Sigmoid colon (tissue), 7 donors: ENCODE measurements around the gene TXNRD2. TPM values are rescaled to one million over a fixed set of nuclear protein-coding genes. Genes with fewer than 3 reads are reported as not detected.

Source experiments
- DNase-seq: peaks from one replicate; pipeline ENCODE4 v3.0.0-alpha.2; 2019
- H3K27ac ChIP-seq, 4 donors: fragments of 200-600 bp; sonication (generic); one replicate each; pipeline ENCODE4 v1.5.1; 2016 to 2019; ENCODE audit warnings: mild to moderate bottlenecking in 1 of 4
- H3K27me3 ChIP-seq, 3 donors: fragments of 200-600 bp; sonication (generic); one replicate each; pipeline ENCODE4 v1.5.1; 2019; ENCODE audit warnings: mild to moderate bottlenecking in 1 of 3
- H3K36me3 ChIP-seq, 4 donors: fragments of 200-600 bp; sonication (generic); one replicate each; pipeline ENCODE4 v1.5.1; 2016 to 2019
- H3K4me1 ChIP-seq, 4 donors: fragments of 200-600 bp; sonication (generic); one replicate each; pipeline ENCODE4 v1.5.1; 2017 to 2019
- H3K4me3 ChIP-seq, 4 donors: fragments of 200-600 bp; sonication (generic); one replicate each; pipeline ENCODE4 v1.5.1; 2017 to 2019; ENCODE audit warnings: mild to moderate bottlenecking in 2 of 4, moderate library complexity in 1 of 4
- H3K9me3 ChIP-seq, 4 donors: fragments of 200-600 bp in 3 of 4; sonication (generic) in 3 of 4; one replicate each; pipeline versions ENCODE4 v1.5.1 to v1.6.1; 2013 to 2019
- EP300 ChIP-seq, 4 donors: sonication (generic); formaldehyde crosslinking; IDR thresholded peaks; one replicate each; pipeline ENCODE4 v1.6.1; 2017; ENCODE audit warnings: antibody characterized with exemption in 4 of 4
- POLR2A ChIP-seq, 2 donors: fragments of 450-650 bp; IDR thresholded peaks; one replicate each; pipeline ENCODE4 v1.6.1; 2016; ENCODE audit warnings: antibody characterized with exemption in 2 of 2, mild to moderate bottlenecking in 2 of 2, moderate library complexity in 2 of 2
- POLR2AphosphoS5 ChIP-seq, 4 donors: sonication (generic); formaldehyde crosslinking; IDR thresholded peaks; one replicate each; pipeline ENCODE4 v1.6.1; 2017; ENCODE audit warnings: antibody characterized with exemption in 4 of 4
- WGBS, 2 donors: extraction: QIAGEN DNeasy Blood & Tissue Kit; methylation state at CpG; one replicate each; pipeline ENCODE4 v1.1.7; 2013; 5-methylcytosine and 5-hydroxymethylcytosine counted together
- intact Hi-C: fragments of 100-400 bp; cut with DNase I; formaldehyde crosslinking; loops from one replicate; pipeline ENCODE4 v1.15.1; 2023
- polyA plus RNA-seq, 3 donors: library from polyadenylated mRNA; stranded (reverse); fragments of 200-250 nt; gene quantifications; one replicate each; pipeline ENCODE4 v1.2.3, GENCODE V29; 2013
- total RNA-seq, 4 donors: library from RNA; depleted of rRNA; stranded (reverse); fragments of >200 nt; gene quantifications; one replicate each; pipeline ENCODE4 v1.1.0, GENCODE V29; 2016
- TF ChIP-seq, protein P1 (sequence below), 4 experiments: fragments of 450-650 bp in 3 of 4; fragments of 200-600 bp in 1 of 4; IDR thresholded peaks; one replicate each; pipeline ENCODE4 v1.5.1; 2016 to 2019; ENCODE audit warnings: antibody characterized with exemption in 4 of 4, mild to moderate bottlenecking in 3 of 4, moderate library complexity in 2 of 4
- donor health status: healthy with polysubstance abuse.
- donor health status: Bipolar disorder and iron deficiency.
- donor health status: healthy.

TXNRD2 gene
- total and polyA plus RNA-seq, 7 donors = 13.2 to 29.6 (median 18.3) TPM

GRCh38 chr22:19905347-19906276, 36.0 kb downstream of the TXNRD2 start:
- WGBS, 2 donors = 87 to 91% methylated on average over 22 of the region's 22 CpGs
- intact Hi-C loops = no loop called here
- no peak for DNase-seq
- H3K36me3 ChIP-seq = peaks cover 0 to 60% (median 0%) of the 10 kb centered on the region in 4 donors
- TF ChIP-seq EP300 (IDR thresholded peaks at IDR 0.05) (no peak), POLR2A (IDR thresholded peaks at IDR 0.05) (no peak), POLR2AphosphoS5 (IDR thresholded peaks at IDR 0.05) (no peak)
- TF ChIP-seq, protein P1, sequence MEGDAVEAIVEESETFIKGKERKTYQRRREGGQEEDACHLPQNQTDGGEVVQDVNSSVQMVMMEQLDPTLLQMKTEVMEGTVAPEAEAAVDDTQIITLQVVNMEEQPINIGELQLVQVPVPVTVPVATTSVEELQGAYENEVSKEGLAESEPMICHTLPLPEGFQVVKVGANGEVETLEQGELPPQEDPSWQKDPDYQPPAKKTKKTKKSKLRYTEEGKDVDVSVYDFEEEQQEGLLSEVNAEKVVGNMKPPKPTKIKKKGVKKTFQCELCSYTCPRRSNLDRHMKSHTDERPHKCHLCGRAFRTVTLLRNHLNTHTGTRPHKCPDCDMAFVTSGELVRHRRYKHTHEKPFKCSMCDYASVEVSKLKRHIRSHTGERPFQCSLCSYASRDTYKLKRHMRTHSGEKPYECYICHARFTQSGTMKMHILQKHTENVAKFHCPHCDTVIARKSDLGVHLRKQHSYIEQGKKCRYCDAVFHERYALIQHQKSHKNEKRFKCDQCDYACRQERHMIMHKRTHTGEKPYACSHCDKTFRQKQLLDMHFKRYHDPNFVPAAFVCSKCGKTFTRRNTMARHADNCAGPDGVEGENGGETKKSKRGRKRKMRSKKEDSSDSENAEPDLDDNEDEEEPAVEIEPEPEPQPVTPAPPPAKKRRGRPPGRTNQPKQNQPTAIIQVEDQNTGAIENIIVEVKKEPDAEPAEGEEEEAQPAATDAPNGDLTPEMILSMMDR (IDR thresholded peaks at IDR 0.05) = no peak
- H3K9me3 ChIP-seq = no peaks in the 10 kb centered on the region
- no peaks in the 10 kb centered on the region for H3K27me3 ChIP-seq
- no peak overlapping the region for H3K4me3 ChIP-seq
- no peaks in the 10 kb centered on the region for H3K4me1 ChIP-seq
- no peak overlapping the region for H3K27ac ChIP-seq

GRCh38 chr22:19904935-19905334, 36.7 kb downstream of the TXNRD2 start:
- peaks cover 0 to 54% (median 0%) of the 10 kb centered on the region in 4 donors for H3K36me3 ChIP-seq
- no peaks in the 10 kb centered on the region for H3K27me3 ChIP-seq
- intact Hi-C loops = no loop called here
- H3K27ac ChIP-seq = no peak overlapping the region
- 86 to 92% methylated on average over 7 of the region's 7 CpGs for WGBS, 2 donors
- H3K4me1 ChIP-seq = no peaks in the 10 kb centered on the region
- no peak overlapping the region for H3K4me3 ChIP-seq
- H3K9me3 ChIP-seq = no peaks in the 10 kb centered on the region
- TF ChIP-seq, protein P1 (IDR thresholded peaks at IDR 0.05) = no peak
- TF ChIP-seq POLR2A (IDR thresholded peaks at IDR 0.05) = no peak
- TF ChIP-seq EP300 (IDR thresholded peaks at IDR 0.05) = no peak
- no peak for TF ChIP-seq POLR2AphosphoS5 (IDR thresholded peaks at IDR 0.05)
- no peak for DNase-seq

DNA sequence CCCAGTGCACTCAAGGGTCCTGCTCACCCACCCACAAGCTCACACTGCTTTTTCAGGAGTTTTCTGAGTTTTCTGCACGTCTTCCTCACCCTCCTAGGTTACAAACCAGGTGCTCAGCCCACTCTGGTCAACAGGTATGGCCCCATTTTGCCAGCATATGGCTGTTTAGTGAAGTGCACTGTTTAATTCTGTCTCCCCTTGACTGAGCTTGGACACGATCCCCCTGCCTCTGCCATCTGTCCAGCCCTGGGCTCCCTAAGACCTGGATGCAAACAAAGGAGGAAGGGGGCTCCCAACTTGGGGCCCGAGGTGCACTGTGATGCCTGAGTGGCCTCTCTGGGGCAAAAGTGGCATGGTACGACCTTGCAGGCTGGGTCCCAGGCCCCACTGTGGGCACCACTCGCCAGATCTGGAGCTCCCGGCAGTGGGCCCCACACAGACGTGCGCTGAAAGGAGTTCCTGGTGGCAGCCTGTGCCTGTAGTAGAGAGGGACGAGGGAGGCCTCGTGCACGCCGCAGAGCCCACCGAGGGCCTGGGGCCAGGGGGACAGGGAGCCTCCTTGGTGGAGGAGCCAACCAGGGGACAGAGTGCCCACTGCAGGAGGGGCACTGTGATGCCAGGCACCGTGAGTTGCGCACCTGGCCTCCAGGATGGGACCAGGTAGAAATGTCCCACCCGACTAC, 37.3 kb downstream of the TXNRD2 start:
- Histone ChIP-seq H3K27ac (no peak overlapping the region), H3K27me3 (no peaks in the 10 kb centered on the region), H3K9me3 (no peaks in the 10 kb centered on the region), H3K4me1 (no peaks in the 10 kb centered on the region), H3K4me3 (no peak overlapping the region), H3K36me3 (peaks cover 0 to 56% (median under 1%) of the 10 kb centered on the region in 4 donors)
- no peak for DNase-seq
- no peak for TF ChIP-seq POLR2AphosphoS5 (IDR thresholded peaks at IDR 0.05)
- WGBS, 2 donors = 83 to 94% methylated on average over 16 of the region's 16 CpGs
- intact Hi-C loops = no loop called here

DNA sequence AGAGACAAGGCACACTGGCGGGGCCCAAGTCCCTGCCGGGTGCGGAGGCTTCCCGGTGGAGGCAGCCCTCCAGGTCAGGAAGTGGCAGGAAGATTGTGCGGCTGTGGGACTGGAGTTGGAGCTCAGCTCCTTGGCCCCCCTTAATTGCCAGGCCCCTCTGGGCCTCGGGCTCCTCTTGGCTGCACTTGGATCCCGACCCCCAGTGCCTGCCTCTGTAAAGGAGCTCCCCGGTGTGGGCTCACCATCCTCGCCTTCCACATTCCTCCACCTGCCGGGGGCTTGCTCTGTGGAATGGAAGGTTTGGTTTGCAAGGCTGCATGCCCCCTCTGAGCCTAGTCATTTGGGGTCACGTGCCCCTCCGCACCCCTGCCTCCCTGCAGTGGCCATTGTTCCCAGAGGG, 38.1 kb downstream of the TXNRD2 start:
- H3K4me1 ChIP-seq = no peaks in the 10 kb centered on the region
- TF ChIP-seq POLR2A (IDR thresholded peaks at IDR 0.05) = no peak
- no peak for TF ChIP-seq POLR2AphosphoS5 (IDR thresholded peaks at IDR 0.05)
- TF ChIP-seq, protein P1 (IDR thresholded peaks at IDR 0.05) = no peak
- TF ChIP-seq EP300 (IDR thresholded peaks at IDR 0.05) = no peak
- no peak for DNase-seq
- no peak overlapping the region for H3K27ac ChIP-seq
- H3K4me3 ChIP-seq = no peak overlapping the region
- 89 to 90% methylated on average over 12 of the region's 12 CpGs for WGBS, 2 donors
- no peaks in the 10 kb centered on the region for H3K27me3 ChIP-seq
- intact Hi-C loops = no loop called here
- peaks cover 0 to 63% (median 3%) of the 10 kb centered on the region in 4 donors for H3K36me3 ChIP-seq
- no peaks in the 10 kb centered on the region for H3K9me3 ChIP-seq

DNA sequence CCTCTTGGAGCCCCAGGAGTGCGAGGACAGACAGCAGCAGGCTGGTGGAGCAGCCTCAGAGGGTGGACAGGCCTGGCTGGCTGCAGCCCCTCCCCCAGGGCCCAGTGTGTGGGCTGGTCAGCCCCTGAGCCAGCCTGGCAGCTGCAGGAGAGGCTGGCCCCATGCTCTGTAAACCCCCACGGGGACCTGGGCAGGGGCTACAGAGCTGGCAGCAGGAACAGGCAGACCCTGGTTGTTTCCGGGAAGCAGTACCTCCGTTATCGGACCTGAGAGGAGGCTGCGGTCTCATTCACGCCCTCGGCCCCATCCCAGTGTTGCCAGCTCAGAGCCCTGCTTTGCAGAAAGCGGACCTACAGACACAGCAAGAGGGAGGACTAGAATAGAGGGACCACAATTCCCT, 38.6 kb downstream of the TXNRD2 start:
- no peak overlapping the region for H3K27ac ChIP-seq
- TF ChIP-seq POLR2A (IDR thresholded peaks at IDR 0.05) (no peak), POLR2AphosphoS5 (IDR thresholded peaks at IDR 0.05) (no peak), EP300 (IDR thresholded peaks at IDR 0.05) (no peak)
- TF ChIP-seq, protein P1 (IDR thresholded peaks at IDR 0.05) = no peak
- H3K36me3 ChIP-seq = peaks cover 0 to 63% (median 3%) of the 10 kb centered on the region in 4 donors
- 88 to 96% methylated on average over 9 of the region's 9 CpGs for WGBS, 2 donors
- no peaks in the 10 kb centered on the region for H3K27me3 ChIP-seq
- no peak for DNase-seq
- no peak overlapping the region for H3K4me3 ChIP-seq
- intact Hi-C loops = no loop called here
- H3K9me3 ChIP-seq = no peaks in the 10 kb centered on the region
- H3K4me1 ChIP-seq = no peaks in the 10 kb centered on the region
